ENCODE results near the gene GCSH. TPM values are rescaled to one million over a fixed set of nuclear protein-coding genes. Genes with fewer than 3 reads are reported as not detected.

The GCSH gene
- total RNA-seq, 1 experiment from 2014 or later, result 51.7 TPM

DNA sequence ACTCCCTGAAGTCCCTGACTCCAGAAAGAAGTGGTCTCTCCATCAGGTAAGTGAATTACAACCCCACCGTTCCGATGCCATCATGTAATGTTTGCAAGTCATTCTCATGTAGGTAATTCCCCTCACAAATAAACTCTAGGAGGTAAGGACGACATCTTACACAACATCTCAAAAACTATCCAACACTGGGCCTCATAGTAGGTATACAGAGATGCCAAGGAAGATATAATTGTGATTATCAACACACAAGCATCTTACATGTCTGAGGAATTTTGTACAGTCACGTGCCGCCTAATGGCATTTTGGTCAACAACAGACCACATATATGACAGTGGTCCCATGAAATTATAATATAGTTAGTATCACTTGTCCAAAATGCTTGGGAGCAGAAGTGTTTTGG, 7.4 kb downstream of the GCSH start:
- no peak overlapping the region for H3K4me2 ChIP-seq
- H3K9me3 ChIP-seq (ENCODE audit: insufficient read depth, low read depth), result no peaks in the 10 kb centered on the region
- H3K36me3 ChIP-seq (ENCODE audit: low read depth), result peaks cover 11% of the 10 kb centered on the region; the same call in 1 of the 2 replicates
- no TSS peak for BruUV-seq (replicated peaks)
- no peak overlapping the region for H3K4me3 ChIP-seq
- H3F3A ChIP-seq (ENCODE audit: insufficient read depth, low read depth), result no peaks in the 10 kb centered on the region
- H3K27me3 ChIP-seq (ENCODE audit: insufficient read depth, low read depth), result no peaks in the 10 kb centered on the region
- CTCF ChIA-PET, result no interaction called here
- H3K27ac ChIP-seq, result no peak overlapping the region
- no peaks in the 10 kb centered on the region for H3K4me1 ChIP-seq (replicated peaks; ENCODE audit: insufficient read depth)
- H3K79me2 ChIP-seq (ENCODE audit: low read depth), result peaks cover 47% of the 10 kb centered on the region
- intact Hi-C loops (cut with micrococcal nuclease; ENCODE audit: unreplicated experiment), result no loop called here
- TF ChIP-seq EZH2 (IDR thresholded peaks at IDR 0.05; ENCODE audit: low read depth), result no peak
- TF ChIP-seq, protein P1, sequence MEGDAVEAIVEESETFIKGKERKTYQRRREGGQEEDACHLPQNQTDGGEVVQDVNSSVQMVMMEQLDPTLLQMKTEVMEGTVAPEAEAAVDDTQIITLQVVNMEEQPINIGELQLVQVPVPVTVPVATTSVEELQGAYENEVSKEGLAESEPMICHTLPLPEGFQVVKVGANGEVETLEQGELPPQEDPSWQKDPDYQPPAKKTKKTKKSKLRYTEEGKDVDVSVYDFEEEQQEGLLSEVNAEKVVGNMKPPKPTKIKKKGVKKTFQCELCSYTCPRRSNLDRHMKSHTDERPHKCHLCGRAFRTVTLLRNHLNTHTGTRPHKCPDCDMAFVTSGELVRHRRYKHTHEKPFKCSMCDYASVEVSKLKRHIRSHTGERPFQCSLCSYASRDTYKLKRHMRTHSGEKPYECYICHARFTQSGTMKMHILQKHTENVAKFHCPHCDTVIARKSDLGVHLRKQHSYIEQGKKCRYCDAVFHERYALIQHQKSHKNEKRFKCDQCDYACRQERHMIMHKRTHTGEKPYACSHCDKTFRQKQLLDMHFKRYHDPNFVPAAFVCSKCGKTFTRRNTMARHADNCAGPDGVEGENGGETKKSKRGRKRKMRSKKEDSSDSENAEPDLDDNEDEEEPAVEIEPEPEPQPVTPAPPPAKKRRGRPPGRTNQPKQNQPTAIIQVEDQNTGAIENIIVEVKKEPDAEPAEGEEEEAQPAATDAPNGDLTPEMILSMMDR (conservative IDR thresholded peaks at IDR 0.05), result no peak
- no peak for DNase-seq
- no peaks in the 10 kb centered on the region for H3K9me2 ChIP-seq (ENCODE audit: insufficient read depth)
- H4K20me1 ChIP-seq (ENCODE audit: insufficient read depth), result no peaks in the 10 kb centered on the region
- H2AFZ ChIP-seq, result no peak overlapping the region
- POLR2A ChIA-PET (ENCODE audit: unreplicated experiment), result no interaction called here

DNA sequence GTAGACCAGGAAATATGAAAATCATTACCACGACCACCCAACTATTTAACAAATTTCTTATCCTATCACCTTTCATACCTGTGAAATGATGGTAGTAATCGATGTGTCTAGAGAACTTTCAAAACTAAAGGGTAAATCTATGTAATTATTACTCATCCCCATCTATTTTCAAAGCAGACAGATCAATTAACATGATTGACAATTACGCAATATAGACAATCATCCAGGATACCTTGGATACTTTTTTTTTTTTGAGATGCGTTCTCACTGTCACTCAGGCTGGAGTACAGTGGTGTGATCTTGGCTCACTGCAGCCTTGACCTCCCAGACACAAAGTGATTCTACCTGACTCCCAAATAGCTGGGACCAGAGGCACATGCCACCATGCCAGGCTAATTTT, 15.2 kb downstream of the GCSH start:
- peaks cover 11% of the 10 kb centered on the region; the same call in 1 of the 2 replicates for H3K4me1 ChIP-seq (replicated peaks; ENCODE audit: insufficient read depth)
- no peaks in the 10 kb centered on the region for H3K9me3 ChIP-seq (ENCODE audit: insufficient read depth, low read depth)
- no peaks in the 10 kb centered on the region for H3K36me3 ChIP-seq (ENCODE audit: low read depth)
- H3K4me2 ChIP-seq, result no peak overlapping the region
- peaks cover 24% of the 10 kb centered on the region; the same call in 1 of the 2 replicates for H3F3A ChIP-seq (ENCODE audit: insufficient read depth, low read depth)
- H2AFZ ChIP-seq, result no peak overlapping the region
- intact Hi-C loops (cut with micrococcal nuclease; ENCODE audit: unreplicated experiment), result no loop called here
- no peaks in the 10 kb centered on the region for H3K27me3 ChIP-seq (ENCODE audit: insufficient read depth, low read depth)
- no peak for DNase-seq
- no peak overlapping the region for H3K4me3 ChIP-seq
- POLR2A ChIA-PET (ENCODE audit: unreplicated experiment), result no interaction called here
- TF ChIP-seq EZH2 (IDR thresholded peaks at IDR 0.05; ENCODE audit: low read depth), result no peak
- TF ChIP-seq, protein P1 (conservative IDR thresholded peaks at IDR 0.05), result no peak
- H3K27ac ChIP-seq, result no peak overlapping the region
- CTCF ChIA-PET, result no interaction called here
- BruUV-seq (replicated peaks), result no TSS peak
- H4K20me1 ChIP-seq (ENCODE audit: insufficient read depth), result no peaks in the 10 kb centered on the region
- no peaks in the 10 kb centered on the region for H3K9me2 ChIP-seq (ENCODE audit: insufficient read depth)
- H3K79me2 ChIP-seq (ENCODE audit: low read depth), result peaks cover 3% of the 10 kb centered on the region; the same call in 1 of the 2 replicates

DNA sequence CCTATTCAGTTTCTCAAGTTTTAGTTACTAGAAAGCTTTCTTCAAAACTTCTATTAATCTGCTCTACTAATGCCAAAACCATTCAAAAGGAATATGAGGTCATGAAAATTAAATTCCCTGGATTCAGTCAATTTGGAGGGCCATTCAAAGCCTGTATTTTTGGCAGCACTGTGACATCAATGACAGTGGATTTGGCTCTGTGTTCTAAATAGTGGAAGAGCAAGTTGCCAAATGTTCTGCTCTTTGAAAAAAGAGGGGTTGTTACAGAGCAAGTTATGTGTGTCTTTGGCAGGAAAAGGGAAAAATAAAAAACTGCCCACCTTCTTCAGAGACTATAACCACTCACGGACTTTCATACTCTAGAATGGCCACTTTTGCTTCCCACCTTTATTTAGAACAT, 16.0 kb downstream of the GCSH start:
- Histone ChIP-seq H3K4me1 (replicated peaks; ENCODE audit: insufficient read depth) (peaks cover 16% of the 10 kb centered on the region; the same call in 1 of the 2 replicates), H3K79me2 (ENCODE audit: low read depth) (peaks cover 9% of the 10 kb centered on the region; the same call in 1 of the 2 replicates), H3K27me3 (ENCODE audit: insufficient read depth, low read depth) (no peaks in the 10 kb centered on the region), H4K20me1 (ENCODE audit: insufficient read depth) (no peaks in the 10 kb centered on the region), H3K4me3 (no peak overlapping the region), H3K4me2 (no peak overlapping the region), H3F3A (ENCODE audit: insufficient read depth, low read depth) (peaks cover 26% of the 10 kb centered on the region; the same call in 1 of the 2 replicates), H3K9me3 (ENCODE audit: insufficient read depth, low read depth) (no peaks in the 10 kb centered on the region), H3K36me3 (ENCODE audit: low read depth) (no peaks in the 10 kb centered on the region), H3K9me2 (ENCODE audit: insufficient read depth) (no peaks in the 10 kb centered on the region), H3K27ac (no peak overlapping the region), H2AFZ (no peak overlapping the region)
- CTCF ChIA-PET, result no interaction called here
- TF ChIP-seq EZH2 (IDR thresholded peaks at IDR 0.05; ENCODE audit: low read depth), result no peak
- TF ChIP-seq, protein P1 (conservative IDR thresholded peaks at IDR 0.05), result no peak
- no TSS peak for BruUV-seq (replicated peaks)
- no peak for DNase-seq
- POLR2A ChIA-PET (ENCODE audit: unreplicated experiment), result no interaction called here
- intact Hi-C loops (cut with micrococcal nuclease; ENCODE audit: unreplicated experiment), result no loop called here
